A673 (cell line): Measurements from ENCODE around the gene SKI.

Source experiments
- EZH2 ChIP-seq: fragments of 200-600 bp; sonication (generic); IDR thresholded peaks from 2 replicates; pipeline ENCODE4 v1.6.1; 2017; ENCODE audit warnings: borderline replicate concordance, low read depth, mild to moderate bottlenecking, mixed read lengths, antibody characterized with exemption, low read length; ENCODE audit not compliant: poor library complexity, severe bottlenecking
- TF ChIP-seq, protein P1 (sequence below): fragments of 300-800, 200-600 bp; sonication (generic); conservative IDR thresholded peaks from 2 replicates; pipeline ENCODE4 v1.5.1; 2017; ENCODE audit warnings: low read depth, mild to moderate bottlenecking, antibody characterized with exemption, low read length, moderate library complexity, mixed read lengths

GRCh38 chr1:2292725-2293450 lies 64.8 kb downstream of the SKI start:
- TF ChIP-seq, protein P1, sequence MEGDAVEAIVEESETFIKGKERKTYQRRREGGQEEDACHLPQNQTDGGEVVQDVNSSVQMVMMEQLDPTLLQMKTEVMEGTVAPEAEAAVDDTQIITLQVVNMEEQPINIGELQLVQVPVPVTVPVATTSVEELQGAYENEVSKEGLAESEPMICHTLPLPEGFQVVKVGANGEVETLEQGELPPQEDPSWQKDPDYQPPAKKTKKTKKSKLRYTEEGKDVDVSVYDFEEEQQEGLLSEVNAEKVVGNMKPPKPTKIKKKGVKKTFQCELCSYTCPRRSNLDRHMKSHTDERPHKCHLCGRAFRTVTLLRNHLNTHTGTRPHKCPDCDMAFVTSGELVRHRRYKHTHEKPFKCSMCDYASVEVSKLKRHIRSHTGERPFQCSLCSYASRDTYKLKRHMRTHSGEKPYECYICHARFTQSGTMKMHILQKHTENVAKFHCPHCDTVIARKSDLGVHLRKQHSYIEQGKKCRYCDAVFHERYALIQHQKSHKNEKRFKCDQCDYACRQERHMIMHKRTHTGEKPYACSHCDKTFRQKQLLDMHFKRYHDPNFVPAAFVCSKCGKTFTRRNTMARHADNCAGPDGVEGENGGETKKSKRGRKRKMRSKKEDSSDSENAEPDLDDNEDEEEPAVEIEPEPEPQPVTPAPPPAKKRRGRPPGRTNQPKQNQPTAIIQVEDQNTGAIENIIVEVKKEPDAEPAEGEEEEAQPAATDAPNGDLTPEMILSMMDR = no peak
- no peak for TF ChIP-seq EZH2
